Activated naive CD8-positive, alpha-beta T cell treated with anti-CD3 and anti-CD28 coated beads, Interleukin-2, amount 10 ng/mL, durations not matched to agents 7 days and 5 days (primary cell): ENCODE data around the gene PRR7. TPM values are rescaled to one million over a fixed set of nuclear protein-coding genes. Genes with fewer than 3 reads are reported as not detected.

Source experiments
- ATAC-seq: fragments of 150-1000 bp; cut with Tn5 transposase; one replicate; pipeline ENCODE4 v1.10.0; 2021; ENCODE audit warnings: low read depth, moderate library complexity
- POLR2A ChIA-PET: fragments of 350-600 bp; sonication (Branson Sonifier 250); formaldehyde crosslinking; loops from one replicate; lab custom pipeline; 2021; ENCODE audit warnings: antibody characterized with exemption; lab: Charles Lee
- DNase-seq: peaks from one replicate; pipeline ENCODE4 v3.0.0; 2021
- H3K27ac Mint-ChIP-seq: one replicate; pipeline ENCODE4 v1.8.0; 2022; ENCODE audit warnings: mild to moderate bottlenecking, mixed read lengths
- H3K27me3 Mint-ChIP-seq: one replicate; pipeline ENCODE4 v1.8.0; 2022; ENCODE audit warnings: mild to moderate bottlenecking, moderate library complexity, mixed read lengths
- H3K36me3 Mint-ChIP-seq: one replicate; pipeline ENCODE4 v1.8.0; 2021; ENCODE audit warnings: mild to moderate bottlenecking, mixed read lengths
- H3K4me1 Mint-ChIP-seq: one replicate; pipeline ENCODE4 v1.8.0; 2021; ENCODE audit warnings: mixed read lengths
- H3K4me3 Mint-ChIP-seq: one replicate; pipeline ENCODE4 v1.8.0; 2022; ENCODE audit warnings: mild to moderate bottlenecking, moderate library complexity, mixed read lengths
- H3K9me3 Mint-ChIP-seq: one replicate; pipeline ENCODE4 v1.8.0; 2021; ENCODE audit warnings: mixed read lengths
- total RNA-seq, 2 experiments: library from RNA; stranded (reverse); gene quantifications; one replicate each; pipeline ENCODE4 v1.2.3, GENCODE V29; 2021

Gene PRR7
- total RNA-seq, 2 experiments from 2014 or later: 10.0 to 10.6 TPM

GRCh38 chr5:177432839-177433657 is 13.6 kb upstream of the PRR7 start:
- Mint-ChIP-seq H3K4me1 (peaks cover 47% of the 10 kb centered on the region), H3K36me3 (peaks cover 45% of the 10 kb centered on the region), H3K4me3 (peak overlapping the region; percentile 47), H3K9me3 (no peaks in the 10 kb centered on the region), H3K27me3 (no peaks in the 10 kb centered on the region), H3K27ac (peak overlapping the region; percentile 80)
- DNase-seq (no peak), ATAC-seq (no peak)
- POLR2A ChIA-PET: interaction anchor here (1.5 to 10.7 kb wide), 5 partner anchors 12 to 61 kb away, joined by 4 to 312 read pairs (median 17); partner anchors contain the start of gene PRR7

GRCh38 chr5:177433658-177434217 is 12.9 kb upstream of the PRR7 start:
- peak overlapping the region; percentile 48 for H3K27ac Mint-ChIP-seq
- no peak for ATAC-seq
- H3K4me3 Mint-ChIP-seq: no peak overlapping the region
- peaks cover 48% of the 10 kb centered on the region for H3K4me1 Mint-ChIP-seq
- no peaks in the 10 kb centered on the region for H3K27me3 Mint-ChIP-seq
- POLR2A ChIA-PET: interaction anchor here (1.0 to 10.7 kb wide), 3 partner anchors 8 to 30 kb away, joined by 3 to 312 read pairs (median 145); partner anchors contain the start of gene PRR7
- no peaks in the 10 kb centered on the region for H3K9me3 Mint-ChIP-seq
- peak; percentile 29 for DNase-seq
- peaks cover 49% of the 10 kb centered on the region for H3K36me3 Mint-ChIP-seq

- Mint-ChIP-seq H3K36me3 (peaks cover 44% of the 10 kb centered on the region), H3K4me3 (peak overlapping the region; percentile 44), H3K27ac (peak overlapping the region; percentile 75), H3K27me3 (no peaks in the 10 kb centered on the region), H3K9me3 (no peaks in the 10 kb centered on the region), H3K4me1 (peaks cover 43% of the 10 kb centered on the region)
- ATAC-seq: peak; percentile 9
- DNase-seq: peak; percentile 35
- POLR2A ChIA-PET: interaction anchor here (0.8 to 10.7 kb wide), 5 partner anchors 9 to 44 kb away, joined by 3 to 312 read pairs (median 3); partner anchors contain the start of gene PRR7
Measured at GRCh38 chr5:177434437-177434836, 12.2 kb upstream of the PRR7 start.

GRCh38 chr5:177434942-177435738 is 11.5 kb upstream of the PRR7 start:
- Mint-ChIP-seq H3K4me1 (peaks cover 43% of the 10 kb centered on the region), H3K4me3 (no peak overlapping the region), H3K9me3 (no peaks in the 10 kb centered on the region), H3K27ac (peak overlapping the region; percentile 34), H3K27me3 (no peaks in the 10 kb centered on the region), H3K36me3 (peaks cover 50% of the 10 kb centered on the region)
- ATAC-seq (no peak), DNase-seq (no peak)
- POLR2A ChIA-PET: interaction anchor here (0.8 to 10.7 kb wide), 5 partner anchors 10 to 45 kb away, joined by 3 to 312 read pairs (median 3); partner anchors contain the start of gene PRR7

- POLR2A ChIA-PET: interaction anchor here (0.6 to 2.9 kb wide), 2 partner anchors 9 to 39 kb away, joined by 3 to 21 read pairs; partner anchors contain the start of gene PRR7
- H3K4me1 Mint-ChIP-seq: peaks cover 35% of the 10 kb centered on the region
- no peaks in the 10 kb centered on the region for H3K27me3 Mint-ChIP-seq
- H3K36me3 Mint-ChIP-seq: peaks cover 44% of the 10 kb centered on the region
- no peak overlapping the region for H3K4me3 Mint-ChIP-seq
- DNase-seq (no peak), ATAC-seq (no peak)
- no peaks in the 10 kb centered on the region for H3K9me3 Mint-ChIP-seq
- no peak overlapping the region for H3K27ac Mint-ChIP-seq
Measured at GRCh38 chr5:177435847-177436536, 10.6 kb upstream of the PRR7 start.

- peak overlapping the region; percentile 48 for H3K27ac Mint-ChIP-seq
- peaks cover 39% of the 10 kb centered on the region for H3K36me3 Mint-ChIP-seq
- no peaks in the 10 kb centered on the region for H3K9me3 Mint-ChIP-seq
- DNase-seq: no peak
- no peak overlapping the region for H3K4me3 Mint-ChIP-seq
- H3K27me3 Mint-ChIP-seq: no peaks in the 10 kb centered on the region
- peaks cover 26% of the 10 kb centered on the region for H3K4me1 Mint-ChIP-seq
- POLR2A ChIA-PET: interaction anchor here (0.8 to 3.5 kb wide), 9 partner anchors 8 to 47 kb away, joined by 3 to 21 read pairs (median 4); partner anchors contain the start of genes GRK6 and PRR7
- no peak for ATAC-seq
Measured at GRCh38 chr5:177437623-177438022, 9.0 kb upstream of the PRR7 start.

GRCh38 chr5:177438468-177438867 is 8.1 kb upstream of the PRR7 start:
- no peak overlapping the region for H3K4me3 Mint-ChIP-seq
- no peaks in the 10 kb centered on the region for H3K27me3 Mint-ChIP-seq
- H3K4me1 Mint-ChIP-seq: peaks cover 24% of the 10 kb centered on the region
- H3K27ac Mint-ChIP-seq: no peak overlapping the region
- POLR2A ChIA-PET: interaction anchor here (1.5 to 3.5 kb wide), 3 partner anchors 7 to 34 kb away, joined by 4 to 21 read pairs (median 19); partner anchors contain the start of gene PRR7
- ATAC-seq (no peak), DNase-seq (no peak)
- peaks cover 34% of the 10 kb centered on the region for H3K36me3 Mint-ChIP-seq
- H3K9me3 Mint-ChIP-seq: no peaks in the 10 kb centered on the region

- ATAC-seq (no peak), DNase-seq (no peak)
- Mint-ChIP-seq H3K36me3 (peaks cover 30% of the 10 kb centered on the region), H3K4me3 (no peak overlapping the region), H3K27ac (peak overlapping the region; percentile 22), H3K9me3 (no peaks in the 10 kb centered on the region), H3K4me1 (peaks cover 25% of the 10 kb centered on the region), H3K27me3 (no peaks in the 10 kb centered on the region)
- POLR2A ChIA-PET: interaction anchor here (0.6 to 12.5 kb wide), 5 partner anchors 8 to 46 kb away, joined by 3 to 312 read pairs (median 7); partner anchors contain the start of gene GRK6
Measured at GRCh38 chr5:177439518-177440053, 7.0 kb upstream of the PRR7 start.

GRCh38 chr5:177440211-177440989 is 6.2 kb upstream of the PRR7 start:
- Mint-ChIP-seq H3K27me3 (no peaks in the 10 kb centered on the region), H3K36me3 (peaks cover 26% of the 10 kb centered on the region), H3K9me3 (no peaks in the 10 kb centered on the region), H3K4me1 (peaks cover 28% of the 10 kb centered on the region), H3K4me3 (no peak overlapping the region), H3K27ac (peak overlapping the region; percentile 6)
- peak; percentile 4 for ATAC-seq
- peak; percentile 31 for DNase-seq
- POLR2A ChIA-PET: interaction anchor here (0.8 to 12.5 kb wide), 3 partner anchors 10 to 36 kb away, joined by 3 to 312 read pairs (median 19); partner anchors contain the start of gene GRK6

- POLR2A ChIA-PET: interaction anchor here (0.8 to 12.5 kb wide), 5 partner anchors 11 to 37 kb away, joined by 3 to 312 read pairs (median 8); partner anchors contain the start of gene GRK6
- DNase-seq: no peak
- Mint-ChIP-seq H3K4me1 (peaks cover 35% of the 10 kb centered on the region), H3K4me3 (no peak overlapping the region), H3K27ac (no peak overlapping the region), H3K27me3 (no peaks in the 10 kb centered on the region), H3K36me3 (peaks cover 22% of the 10 kb centered on the region), H3K9me3 (no peaks in the 10 kb centered on the region)
- ATAC-seq: no peak
Measured at GRCh38 chr5:177440990-177441780, 5.4 kb upstream of the PRR7 start.
